ENCODE measurements around the gene ADCY4.

DNA sequence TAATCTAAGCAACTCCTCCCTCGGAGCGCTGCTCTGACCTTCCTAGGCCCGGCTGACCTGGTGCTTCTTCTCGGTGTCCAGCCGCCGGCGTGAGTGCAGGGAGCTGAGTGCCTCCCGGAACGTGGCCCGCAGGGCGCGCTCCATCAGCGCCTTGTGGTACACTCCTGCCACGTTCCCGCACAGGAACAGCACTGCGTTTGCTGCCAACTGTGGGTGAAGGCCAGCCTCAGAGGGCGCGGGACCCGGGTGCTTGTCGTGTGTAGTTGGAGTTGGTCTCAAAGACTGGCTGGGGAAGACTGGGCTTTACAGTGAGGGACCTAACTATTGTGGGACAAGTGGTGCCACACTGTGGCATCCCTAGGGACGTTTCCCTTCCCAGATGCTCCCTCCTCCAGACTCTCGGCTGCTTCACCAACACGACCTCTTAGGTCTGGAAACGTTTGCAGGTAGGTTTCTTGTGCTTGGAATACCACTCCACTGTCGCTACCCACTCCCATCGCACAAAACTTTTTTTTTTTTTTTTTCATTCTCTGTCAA is 3.1 kb downstream of the ADCY4 start:
- TF ChIP-seq, protein P1, sequence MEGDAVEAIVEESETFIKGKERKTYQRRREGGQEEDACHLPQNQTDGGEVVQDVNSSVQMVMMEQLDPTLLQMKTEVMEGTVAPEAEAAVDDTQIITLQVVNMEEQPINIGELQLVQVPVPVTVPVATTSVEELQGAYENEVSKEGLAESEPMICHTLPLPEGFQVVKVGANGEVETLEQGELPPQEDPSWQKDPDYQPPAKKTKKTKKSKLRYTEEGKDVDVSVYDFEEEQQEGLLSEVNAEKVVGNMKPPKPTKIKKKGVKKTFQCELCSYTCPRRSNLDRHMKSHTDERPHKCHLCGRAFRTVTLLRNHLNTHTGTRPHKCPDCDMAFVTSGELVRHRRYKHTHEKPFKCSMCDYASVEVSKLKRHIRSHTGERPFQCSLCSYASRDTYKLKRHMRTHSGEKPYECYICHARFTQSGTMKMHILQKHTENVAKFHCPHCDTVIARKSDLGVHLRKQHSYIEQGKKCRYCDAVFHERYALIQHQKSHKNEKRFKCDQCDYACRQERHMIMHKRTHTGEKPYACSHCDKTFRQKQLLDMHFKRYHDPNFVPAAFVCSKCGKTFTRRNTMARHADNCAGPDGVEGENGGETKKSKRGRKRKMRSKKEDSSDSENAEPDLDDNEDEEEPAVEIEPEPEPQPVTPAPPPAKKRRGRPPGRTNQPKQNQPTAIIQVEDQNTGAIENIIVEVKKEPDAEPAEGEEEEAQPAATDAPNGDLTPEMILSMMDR (IDR thresholded peaks at IDR 0.05; ENCODE audit: low read depth, low read length): no peak
- TF ChIP-seq POLR2A (IDR thresholded peaks at IDR 0.05; ENCODE audit: extremely low read depth, insufficient read length): no peak
